Dedifferentiated amniotic fluid mesenchymal stem cell (primary cell): Measurements from ENCODE around the gene METTL6.
"Not testable (repeated sequence)": the region's sequence is repeated elsewhere in the genome, so short reads cannot be mapped to it uniquely, and the experiment has no call there.

ENCODE experiments used
- DNase-seq: peaks from one replicate; pipeline ENCODE4 v3.0.0-alpha.2; 2016; ENCODE audit errors: extremely low spot score

METTL6 gene

DNA sequence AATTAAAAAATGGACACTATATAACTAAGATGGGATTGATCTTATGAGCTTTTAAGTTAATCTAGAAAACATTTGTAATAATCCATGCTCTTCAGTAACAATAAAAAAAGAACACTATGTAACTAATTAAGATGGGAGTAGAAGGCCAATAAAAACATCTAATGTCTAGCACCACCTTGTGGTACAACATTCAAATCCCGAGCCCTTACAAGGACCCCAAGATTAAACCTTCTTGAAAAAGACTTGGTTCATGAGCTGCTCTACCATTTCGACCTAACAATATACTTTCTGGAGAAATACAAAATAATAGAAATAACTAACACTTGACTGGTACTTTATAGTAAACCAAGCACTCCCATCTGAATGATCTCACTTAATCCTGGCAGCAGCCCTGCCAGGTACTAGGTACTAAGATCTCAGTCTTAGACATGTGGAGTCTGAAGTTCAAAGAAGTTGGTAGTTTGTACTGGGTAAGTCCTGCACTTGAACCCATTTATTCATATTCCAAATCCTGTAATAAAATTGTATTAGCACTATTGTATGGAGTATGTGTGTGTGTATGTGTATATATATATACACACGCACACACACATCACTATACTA, 21.8 kb downstream of the METTL6 start:
- peak; percentile 65 for DNase-seq

DNA sequence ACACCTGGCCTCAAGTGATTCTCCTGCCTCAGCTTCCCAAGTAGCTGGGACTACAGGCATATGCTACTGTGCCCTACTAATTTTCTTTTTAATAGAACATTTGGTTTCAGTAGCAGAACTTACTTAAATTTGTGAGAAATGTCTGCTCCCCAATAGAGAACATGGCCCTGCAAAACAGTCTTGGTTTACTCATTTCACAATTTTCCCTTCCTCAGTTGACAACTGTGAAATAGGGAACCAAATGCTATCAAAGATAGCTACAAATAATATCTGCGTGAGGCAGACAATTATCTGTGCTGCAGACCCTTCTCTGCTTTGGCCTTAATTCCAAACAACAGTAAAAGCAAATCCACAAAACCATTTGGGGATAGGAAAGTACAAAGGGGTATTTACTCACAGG, 22.6 kb downstream of the METTL6 start:
- DNase-seq, result no peak

DNA sequence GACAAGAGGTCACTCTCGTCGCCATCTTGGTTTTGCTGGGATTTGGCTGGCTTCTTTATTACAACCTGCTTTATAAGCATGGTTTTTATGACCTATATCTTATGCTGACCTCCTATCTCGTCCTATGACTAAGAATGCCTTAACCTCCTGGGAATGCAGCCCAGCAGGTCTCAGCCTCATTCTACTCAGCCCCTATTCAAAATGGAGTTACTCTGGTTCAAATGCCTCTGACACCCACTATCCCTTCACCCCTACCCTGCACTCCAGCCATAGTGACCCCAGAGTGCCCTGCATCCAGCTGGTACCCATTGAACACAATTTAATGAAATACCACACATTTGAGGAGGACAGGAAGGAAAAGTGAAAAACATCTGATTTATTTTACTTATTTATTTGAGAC, 23.4 kb downstream of the METTL6 start:
- no peak for DNase-seq

DNA sequence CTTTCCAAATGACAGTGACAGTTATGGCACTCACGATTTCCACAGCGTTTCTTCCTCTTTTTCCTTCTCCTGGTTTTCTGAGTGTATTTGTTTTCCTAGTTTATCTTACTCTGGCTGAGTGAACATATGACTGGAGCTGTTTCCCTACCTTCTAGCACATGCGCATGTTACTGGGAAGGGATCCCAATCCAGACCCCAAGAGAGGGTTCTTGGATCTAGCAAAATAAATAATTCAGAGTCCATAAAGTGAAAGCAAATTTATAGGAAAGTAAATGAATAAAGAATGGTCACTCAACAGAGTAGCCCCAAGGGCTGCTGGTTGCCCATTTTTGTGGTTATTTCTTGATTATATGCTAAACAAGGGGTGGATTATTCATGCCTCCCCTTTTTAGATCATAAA, 23.8 kb downstream of the METTL6 start:
- no peak for DNase-seq

DNA sequence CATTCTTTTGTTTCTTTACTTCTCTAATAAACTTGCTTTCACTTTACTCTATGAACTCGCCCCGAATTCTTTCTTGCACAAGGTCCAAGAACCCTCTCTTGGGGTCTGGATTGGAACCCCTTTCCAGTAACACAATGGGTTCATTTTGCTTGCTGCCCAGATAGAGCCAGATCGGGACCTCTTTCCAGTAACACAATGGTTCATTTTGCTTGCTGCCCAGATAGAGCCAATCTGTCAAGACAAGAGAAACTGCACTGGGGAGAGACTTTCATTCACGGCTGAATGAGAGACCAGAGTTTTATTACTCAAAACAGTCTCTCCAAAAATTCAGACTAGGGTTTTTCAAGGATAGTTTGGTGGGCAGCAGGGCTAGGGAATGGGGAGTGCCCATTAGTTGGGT, 25.4 kb downstream of the METTL6 start:
- DNase-seq, result no peak

DNA sequence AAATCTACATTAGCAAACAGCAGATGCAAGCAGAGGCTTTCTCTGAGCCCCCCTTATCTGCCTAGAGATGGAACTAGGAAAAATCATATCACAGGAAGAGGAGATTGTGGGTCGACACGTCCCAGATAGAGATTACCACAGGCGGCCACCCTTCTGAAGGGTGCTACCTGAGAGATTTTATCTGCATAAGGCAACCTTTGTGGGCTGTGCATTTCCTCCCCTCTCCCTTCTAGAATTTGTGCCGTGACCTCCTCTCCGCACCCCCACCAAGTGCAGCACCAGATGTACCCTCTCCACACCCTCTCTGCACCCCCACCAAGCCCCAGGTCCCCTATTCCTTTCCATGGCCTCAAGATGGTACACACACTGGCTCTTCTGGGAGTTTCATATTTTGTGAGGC, 27.4 kb downstream of the METTL6 start:
- DNase-seq, result no peak

DNA sequence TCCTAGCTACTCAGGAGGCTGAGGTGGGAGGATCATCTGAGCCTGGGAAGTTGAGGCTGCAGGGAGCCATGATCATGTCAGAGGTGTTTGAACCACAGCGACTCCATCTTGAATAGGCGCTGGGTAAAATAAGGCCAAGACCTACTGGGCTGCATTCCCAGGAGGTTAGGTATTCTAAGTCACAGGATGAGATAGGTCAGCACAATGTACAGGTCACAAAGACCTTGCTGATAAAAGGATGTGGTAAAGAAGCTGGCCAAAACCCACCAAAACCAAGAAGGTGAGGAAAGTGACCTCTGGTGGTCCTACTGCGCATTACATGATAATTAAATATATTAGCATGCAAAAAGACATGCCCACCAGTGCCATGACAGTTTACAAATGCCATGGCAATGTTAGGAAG, 28.6 kb downstream of the METTL6 start:
- not testable (repeated sequence) for DNase-seq

DNA sequence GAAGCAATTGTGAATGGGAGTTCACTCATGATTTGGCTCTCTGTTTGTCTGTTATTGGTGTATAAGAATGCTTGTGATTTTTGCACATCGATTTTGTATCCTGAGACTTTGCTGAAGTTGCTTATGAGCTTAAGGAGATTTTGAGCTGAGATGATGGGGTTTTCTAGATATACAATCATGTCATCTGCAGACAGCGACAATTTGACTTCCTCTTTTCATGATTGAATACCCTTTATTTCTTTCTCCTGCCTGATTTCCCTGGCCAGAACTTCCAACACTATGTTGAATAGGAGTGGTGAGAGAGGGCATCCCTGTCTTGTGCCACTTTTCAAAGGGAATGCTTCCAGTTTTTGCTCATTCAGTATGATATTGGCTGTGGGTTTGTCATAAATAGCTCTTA, 34.1 kb downstream of the METTL6 start:
- not testable (repeated sequence) for DNase-seq

DNA sequence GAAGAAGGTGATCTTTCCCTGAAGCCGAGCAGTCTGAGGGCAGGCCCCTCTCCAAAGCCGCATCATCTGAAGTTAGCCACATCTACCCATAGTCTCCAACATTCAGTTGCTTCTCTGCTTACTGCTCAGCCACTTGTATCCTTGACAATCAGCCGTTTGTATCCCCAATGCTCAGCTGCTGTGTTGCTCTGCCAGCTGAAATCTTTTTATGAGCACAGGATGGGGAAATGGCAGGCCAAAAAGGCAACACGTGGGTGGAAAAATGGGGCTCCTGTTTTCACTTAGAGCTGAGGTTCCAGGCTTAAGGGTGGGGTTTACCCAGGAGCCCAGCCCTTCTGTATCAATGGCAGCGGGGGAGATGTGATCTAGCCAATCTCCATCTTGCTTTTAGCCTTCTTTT, 36.3 kb downstream of the METTL6 start:
- DNase-seq, result no peak

DNA sequence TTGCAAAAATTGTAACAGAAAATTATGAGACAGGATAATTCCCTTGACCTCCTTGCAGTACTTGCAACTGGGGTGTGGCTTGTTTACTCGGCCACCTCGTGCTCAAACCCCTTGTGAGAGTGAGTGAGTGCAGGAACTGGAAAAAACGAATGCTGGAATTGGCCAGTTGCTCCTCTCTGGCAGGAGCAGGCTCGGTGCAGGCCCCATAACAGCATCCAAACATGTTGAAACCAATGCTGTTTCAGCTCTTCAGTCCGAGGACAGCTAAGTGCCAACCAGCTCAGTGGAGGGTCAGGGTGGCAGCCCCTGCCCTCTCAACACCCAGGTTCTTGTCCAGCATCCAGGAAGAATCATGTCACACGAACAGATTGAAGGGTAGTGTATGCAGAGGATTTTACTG, 36.9 kb downstream of the METTL6 start:
- DNase-seq, result no peak

DNA sequence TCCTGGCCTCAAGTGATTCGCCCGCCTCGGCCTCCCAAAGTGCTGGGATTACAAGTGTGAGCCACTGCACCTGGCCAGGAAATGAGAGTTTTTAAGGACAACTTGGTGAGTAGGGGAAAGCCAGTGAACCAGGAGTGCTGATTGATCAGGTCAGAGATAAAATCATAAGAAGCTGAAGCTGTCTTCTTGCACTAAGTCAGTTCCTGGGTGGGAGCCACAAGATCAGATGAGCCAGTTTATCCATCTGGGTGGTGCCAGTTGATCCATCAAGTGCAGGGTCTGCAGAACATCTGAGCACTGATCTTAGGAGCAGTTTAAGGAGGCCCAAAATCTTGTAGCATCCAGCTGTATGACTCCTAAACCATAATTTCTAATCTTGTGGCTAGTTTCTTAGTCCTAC, 39.0 kb downstream of the METTL6 start:
- not testable (repeated sequence) for DNase-seq

DNA sequence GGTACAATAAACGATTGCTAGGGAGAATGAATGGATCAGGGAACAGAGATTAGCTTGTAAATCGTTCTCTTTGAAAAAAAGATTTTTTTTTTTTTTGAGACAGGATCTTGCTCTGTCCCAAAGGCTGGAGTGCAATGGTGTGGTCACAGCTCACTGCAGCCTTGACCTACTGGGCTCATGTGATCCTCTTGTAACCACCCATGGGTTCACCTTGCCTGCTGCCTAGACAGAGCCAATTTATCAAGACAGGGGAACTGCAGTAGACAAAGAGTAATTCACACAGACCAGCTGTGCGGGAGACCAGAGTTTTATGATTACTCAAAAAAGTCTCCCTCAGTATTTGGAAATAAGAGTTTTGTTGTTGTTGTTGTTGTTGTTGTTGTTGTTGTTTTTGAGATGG, 39.6 kb downstream of the METTL6 start:
- DNase-seq, result no peak

DNA sequence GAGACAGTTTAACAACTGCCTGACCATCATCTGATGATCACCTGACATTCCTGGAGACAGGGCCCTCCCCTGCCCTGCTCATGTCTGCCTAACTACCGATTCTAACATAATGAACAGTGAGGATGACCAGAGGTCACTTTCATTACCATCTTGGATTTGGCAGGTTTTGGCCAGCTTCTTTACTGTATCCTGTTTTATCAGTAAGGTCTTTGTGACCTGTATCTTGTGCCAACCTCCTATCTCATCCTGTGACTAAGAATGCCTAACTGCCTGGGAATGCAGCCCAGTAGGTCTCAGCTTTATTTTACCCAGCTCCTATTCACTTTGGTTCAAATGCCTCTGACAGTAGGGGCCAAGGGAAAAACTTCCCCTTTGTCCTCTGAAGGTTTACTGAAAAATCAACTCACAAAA, 40.2 kb downstream of the METTL6 start:
- DNase-seq, result no peak

DNA sequence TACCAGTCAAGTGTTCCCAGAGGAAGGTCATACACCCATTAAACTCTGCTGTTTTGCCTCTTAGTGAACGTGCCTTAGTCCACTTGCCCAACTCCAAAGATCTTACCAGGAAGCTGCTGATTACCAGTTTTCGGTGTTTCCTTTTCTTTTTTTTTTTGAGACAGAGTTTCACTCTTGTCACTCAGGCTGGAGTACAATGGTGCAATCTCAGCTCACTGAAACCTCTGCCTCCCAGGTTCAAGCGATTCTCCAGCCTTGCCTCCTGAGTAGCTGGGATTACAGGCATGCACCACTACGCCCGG, 40.7 kb downstream of the METTL6 start:
- DNase-seq, result not testable (repeated sequence)

DNA sequence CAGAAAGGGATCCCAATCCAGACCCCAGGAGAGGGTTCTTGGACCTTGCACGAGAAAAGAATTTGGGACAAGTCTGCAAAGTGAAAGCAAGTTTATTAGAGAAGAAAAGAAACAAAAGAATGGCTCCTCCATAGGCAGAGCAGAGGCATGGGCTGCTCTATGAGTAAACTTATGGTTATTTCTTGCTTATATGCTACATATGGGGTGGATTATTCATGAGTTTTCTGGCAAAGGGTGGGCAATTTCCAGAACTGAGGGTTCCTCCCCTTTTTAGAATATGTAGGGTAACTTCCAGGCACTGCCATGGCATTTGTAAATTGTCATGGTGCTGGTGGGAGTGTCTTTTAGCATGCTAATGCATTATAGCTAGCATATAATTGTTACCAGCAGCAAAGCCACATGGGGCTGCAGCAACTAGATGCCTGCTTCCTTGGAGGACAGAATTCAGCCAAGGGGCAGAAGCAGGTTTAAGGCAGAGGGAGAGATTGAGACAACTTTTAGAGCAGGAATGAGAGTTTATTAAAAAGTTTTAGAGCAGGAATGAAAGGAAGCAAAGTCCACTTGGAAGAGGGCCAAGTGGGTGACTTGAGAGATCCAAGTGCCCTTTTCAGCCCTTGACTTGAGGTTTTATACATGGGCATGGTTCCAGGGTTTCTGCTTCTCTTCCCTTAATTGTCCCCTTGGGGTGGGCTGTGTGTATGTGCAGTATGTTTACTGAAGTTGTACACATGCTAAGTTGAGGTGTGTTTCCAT, 41.3 kb downstream of the METTL6 start:
- DNase-seq, result no peak

DNA sequence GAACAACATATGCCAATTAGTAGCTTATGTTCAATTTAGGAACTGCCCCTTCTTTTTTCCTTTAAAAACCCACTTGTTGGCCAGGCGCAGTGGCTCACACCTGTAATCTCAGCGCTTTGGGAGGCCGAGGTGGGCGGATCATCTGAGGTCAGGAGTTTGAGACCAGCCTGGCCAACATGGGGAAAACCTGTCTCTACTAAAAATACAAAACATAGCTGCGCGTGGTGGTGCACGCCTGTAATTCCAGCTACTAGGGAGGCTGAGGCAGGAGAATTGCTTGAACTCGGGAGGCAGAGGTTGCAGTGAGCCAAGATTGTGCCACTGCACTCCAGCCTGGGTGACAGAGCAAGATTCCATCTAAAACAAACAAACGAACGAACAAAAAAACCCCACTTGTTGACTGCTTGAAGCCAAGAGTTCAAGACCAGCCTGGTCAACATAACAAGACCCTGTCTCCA, 42.1 kb downstream of the METTL6 start:
- DNase-seq, result not testable (repeated sequence)

DNA sequence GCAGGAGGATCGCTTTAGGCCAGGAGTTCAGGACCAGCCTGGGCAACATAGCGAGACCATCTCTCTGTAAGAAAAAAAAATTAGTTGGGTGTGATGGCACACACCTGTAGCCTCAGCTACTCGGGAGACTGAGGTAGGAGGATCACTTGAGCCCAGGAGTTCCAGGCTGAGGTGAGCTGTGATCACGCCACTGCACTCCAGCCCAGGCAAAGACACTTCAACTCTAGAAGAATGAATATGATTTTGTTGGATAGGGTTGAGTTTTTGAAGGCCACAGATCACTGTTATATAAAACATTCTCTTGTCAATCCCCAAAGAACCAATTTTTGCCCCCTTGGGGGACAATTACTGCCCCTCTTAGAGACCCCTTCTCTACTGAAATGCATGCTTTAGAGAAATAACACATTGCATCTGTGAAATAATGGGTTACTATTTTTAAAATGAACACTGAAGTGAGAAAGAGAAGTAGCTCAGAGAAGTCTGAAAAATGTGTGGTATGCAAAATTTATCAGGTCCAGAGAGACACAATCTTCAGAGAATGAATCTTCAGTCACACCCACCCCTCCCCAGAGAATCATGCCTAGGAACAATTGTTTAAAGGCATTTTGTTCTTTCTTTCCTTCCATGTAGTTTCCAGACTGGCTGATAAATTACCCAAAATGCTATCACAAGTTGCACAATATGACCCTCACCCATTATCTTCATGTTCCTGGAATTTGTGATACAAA, 42.7 kb downstream of the METTL6 start:
- no peak for DNase-seq

DNA sequence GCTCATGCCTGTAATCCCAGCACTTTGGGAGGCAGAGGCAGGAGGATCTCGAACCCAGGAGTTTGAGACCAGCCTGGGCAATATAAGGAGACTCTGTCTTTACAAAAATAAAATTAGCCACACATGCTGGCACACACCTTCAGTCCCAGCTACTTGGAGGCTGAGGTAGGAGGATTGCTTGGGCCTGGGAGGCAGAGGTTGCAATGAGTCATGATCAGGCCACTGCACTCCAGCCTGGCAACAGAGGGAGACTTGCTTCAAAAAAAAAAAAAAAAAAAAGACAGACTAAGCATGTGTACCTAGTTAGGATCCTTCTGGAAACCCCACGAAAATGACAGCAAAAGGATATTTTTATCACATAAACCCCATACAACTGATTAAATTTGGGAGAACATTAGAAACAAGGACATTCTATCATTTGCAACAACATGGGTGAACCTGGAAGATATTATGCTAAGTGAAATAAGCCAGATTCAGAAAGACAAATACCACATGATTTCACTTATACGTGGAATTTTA, 44.9 kb downstream of the METTL6 start:
- no peak for DNase-seq

DNA sequence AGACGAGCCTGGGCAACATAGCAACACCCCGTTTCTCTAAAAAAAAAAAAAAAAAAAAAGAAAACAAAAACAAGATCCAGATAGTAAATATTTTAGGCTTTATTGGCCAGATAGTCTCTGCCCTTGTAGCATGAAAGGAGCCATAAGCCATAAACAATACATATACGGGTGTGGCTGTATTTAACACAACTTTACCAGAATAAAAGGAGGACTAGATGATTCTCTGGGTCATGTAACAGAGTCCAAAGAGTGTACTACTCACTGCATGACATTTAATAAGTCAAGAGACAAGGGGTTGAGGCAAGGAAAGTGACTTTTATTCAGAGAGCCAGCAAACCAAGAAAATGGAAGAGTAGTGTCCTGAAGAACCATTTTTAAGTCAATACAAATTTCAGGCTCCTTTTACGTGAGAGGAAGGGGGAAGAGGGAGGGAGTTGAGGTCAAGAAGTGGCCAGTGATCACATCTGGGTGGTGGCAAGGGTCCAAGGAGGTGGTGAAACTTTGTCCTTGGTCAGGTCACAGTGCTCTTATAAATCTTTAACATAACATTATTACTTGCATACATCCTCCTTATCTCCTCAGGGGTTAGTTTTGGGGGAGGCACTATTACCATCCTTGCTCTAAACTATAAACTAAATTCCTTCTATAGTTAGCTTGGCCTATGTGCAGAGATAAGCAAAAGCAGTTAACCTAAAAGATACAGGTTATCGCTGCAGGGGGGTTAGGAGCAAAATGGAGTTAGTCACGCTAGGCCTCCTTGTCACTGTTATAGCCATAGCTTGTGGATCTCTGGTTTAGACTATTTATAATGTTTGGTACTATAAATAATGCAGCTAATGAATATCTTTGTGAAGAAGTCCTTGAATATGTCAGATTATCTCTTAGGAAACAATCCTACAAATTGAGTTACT, 46.1 kb downstream of the METTL6 start:
- no peak for DNase-seq

DNA sequence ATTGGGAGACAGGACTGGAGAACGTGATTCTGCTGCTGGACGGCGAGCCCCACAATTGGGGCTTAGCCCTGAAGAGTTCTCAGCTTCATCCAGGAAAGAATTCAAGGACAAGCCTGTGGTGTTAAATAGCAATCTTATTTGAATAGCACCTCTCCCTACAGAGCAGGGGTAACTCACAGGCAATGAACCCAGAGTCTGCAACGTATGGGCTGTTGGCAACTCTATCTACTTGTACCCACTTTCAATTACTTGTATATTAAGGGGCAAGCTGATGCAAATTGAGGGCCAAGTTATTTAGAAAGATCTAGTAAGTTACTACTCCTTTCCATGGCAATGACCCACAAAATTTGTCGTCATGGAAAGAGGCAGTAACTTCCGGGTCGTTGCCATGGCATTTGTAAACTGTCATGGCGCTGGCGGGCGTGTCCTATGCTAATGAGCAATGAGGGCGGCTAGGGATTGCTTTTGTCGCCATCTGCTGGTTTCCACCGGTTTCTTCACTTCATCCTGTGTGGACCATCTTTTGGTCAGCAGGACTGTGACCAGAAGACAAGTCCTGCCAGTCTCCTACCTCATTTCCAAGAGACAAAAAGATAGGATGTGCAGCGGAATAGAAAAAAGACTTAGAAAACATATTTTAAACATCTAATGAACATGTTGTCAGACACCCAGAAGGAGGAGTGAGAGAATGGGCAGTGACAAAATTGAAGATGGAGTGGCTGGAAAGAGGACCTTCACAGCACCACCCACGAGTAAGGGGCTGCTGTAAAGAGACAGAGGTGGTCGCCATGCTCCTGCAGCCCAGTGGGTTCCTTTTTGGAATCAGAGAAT, 49.2 kb downstream of the METTL6 start:
- DNase-seq, result peak; percentile 93

DNA sequence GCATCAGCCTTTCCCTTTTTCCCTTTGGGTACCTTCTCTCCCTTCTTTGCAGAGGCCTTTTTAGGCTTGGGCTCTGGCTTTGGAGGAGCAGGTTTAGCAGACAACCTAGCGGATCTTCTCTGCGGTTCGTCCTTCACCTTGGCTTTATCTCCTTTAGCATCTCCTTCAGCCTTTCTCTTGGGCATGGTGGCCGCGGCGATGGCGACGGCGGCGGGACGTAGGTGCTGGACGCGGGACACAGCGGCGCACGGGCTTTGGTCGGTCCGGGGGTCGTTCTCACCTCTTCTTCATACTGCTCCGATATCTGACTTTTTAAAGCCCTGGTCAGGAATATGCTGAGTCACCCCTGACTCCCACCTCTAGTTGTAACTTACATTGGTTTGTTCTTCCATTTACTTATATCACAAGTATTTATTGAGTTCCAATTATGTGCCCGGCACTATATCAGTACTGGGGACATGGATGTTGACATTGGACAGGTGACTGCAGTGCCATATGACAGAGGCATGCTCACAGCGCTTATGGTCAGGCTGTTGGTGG, 51.8 kb downstream of the METTL6 start:
- DNase-seq, result no peak
